Cardiac septum (tissue), 1 donor: ENCODE data around the gene ARHGEF4. TPM values are rescaled to one million over a fixed set of nuclear protein-coding genes. Genes with fewer than 3 reads are reported as not detected.

Experiments used
- DNase-seq: peaks from one replicate; pipeline ENCODE4 v3.0.0-alpha.2; 2020; ENCODE audit warnings: low spot score
- intact Hi-C: fragments of 100-400 bp; cut with DNase I; formaldehyde crosslinking; loops from one replicate; pipeline ENCODE4 v1.14.0; 2022
- total RNA-seq: library from RNA; stranded (reverse); fragmentation: NEBNext Ultra II Directional; extraction: Animal tissue kit (Norgen Biotek cat#: 25700); gene quantifications from one replicate; pipeline ENCODE4 v1.2.1, GENCODE V29; 2021
- donor health status: DM: no; HTN: no; CAD: no.

Gene ARHGEF4
- total RNA-seq, 1 donor from 2014 or later, result 3.9 TPM

DNA sequence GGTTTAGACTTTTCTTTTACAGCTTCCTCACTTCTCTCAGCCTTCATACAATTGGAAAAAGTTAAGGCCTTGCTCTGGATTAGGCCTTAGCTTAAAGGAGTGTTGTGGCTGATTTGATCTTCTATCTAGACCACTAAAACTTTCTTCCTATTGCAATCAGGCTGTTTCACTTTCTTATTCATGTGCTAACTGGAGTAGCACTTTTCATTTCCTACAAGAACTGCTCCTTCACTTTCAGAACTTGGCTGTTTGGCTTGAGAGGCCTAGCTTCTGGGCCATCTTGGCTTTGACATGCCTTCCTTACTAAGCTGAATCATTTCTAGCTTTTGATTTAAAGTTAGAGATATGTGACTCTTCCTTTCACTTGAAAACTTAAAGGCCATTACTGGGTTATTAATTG, 114.3 kb downstream of the ARHGEF4 start:
- no peak for DNase-seq
- intact Hi-C loops, result no loop called here

DNA sequence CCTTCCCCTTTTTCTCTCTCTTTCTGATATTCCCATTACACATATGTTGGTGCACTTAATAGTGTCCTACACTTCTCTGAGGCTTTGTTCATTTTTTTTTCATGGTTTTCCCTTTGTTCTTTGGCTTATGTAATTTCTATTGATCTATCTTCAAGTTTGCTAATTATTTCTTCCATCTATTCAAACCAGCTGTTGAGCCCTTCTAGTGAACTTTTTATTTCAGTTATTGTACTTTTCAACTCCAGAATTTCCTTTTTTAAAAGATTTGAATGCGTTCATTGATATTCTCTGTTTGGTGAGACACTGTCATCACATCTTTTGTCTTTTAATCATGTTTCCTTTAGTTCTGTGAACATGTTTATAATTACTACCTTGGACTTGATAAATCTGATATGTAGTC, 118.2 kb downstream of the ARHGEF4 start:
- no peak for DNase-seq

DNA sequence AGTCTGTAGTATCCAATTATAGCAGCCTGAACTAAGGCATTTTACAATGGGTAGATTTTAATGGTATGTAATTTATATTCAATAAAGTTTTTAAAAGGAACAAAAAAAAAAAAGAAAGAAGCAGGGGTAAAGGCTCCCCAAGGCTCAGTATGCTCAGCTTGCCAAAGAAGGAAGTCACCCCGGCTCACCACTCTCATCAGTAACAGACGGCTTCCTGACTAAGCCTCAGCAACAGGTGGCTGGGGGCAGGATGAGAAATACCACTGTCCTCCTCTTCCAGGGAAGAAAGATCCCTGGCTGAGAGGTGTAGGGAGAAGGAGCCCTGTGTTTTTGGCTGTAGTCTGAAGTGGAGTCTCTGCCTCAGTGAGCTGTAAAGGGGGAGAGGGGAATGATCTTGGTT, 121.2 kb downstream of the ARHGEF4 start:
- intact Hi-C loops, result no loop called here
- DNase-seq, result no peak

More for the DNA sequence above, 118.2 kb downstream of the ARHGEF4 start:
- intact Hi-C loops, result no loop called here

DNA sequence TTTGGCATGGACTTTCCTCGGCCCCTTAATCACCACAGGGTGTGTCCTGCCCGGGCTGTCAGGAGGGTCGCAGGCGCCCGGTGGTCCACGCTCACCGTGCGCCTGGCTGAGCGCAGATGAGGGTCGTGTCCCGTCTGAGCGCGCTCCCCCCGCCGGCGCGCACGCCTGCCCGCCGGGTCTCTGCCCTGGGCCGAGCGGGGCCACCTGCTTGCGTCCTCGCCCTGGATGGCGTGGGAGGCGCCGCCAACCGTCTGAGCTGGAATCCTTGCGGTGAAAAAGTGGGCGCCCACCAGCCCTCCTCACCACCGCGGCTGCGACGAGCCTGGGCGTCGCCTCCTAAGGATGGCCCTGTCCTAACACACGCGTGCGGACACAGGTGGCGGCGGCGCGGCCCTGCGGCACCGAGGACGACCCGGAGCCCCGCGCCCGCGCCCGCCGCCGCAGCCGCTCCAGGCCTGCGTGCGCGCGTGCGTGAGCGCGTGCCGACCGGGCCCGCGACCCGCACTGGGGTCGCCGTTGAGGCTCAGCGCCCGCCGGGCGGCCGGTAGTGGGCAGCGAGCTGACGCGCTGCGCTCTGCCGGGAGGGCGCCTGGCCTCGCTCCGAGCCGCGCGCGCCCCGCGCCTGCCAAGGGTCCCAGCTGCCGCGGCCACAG, 126.6 kb downstream of the ARHGEF4 start:
- intact Hi-C loops, result no loop called here
- no peak for DNase-seq

DNA sequence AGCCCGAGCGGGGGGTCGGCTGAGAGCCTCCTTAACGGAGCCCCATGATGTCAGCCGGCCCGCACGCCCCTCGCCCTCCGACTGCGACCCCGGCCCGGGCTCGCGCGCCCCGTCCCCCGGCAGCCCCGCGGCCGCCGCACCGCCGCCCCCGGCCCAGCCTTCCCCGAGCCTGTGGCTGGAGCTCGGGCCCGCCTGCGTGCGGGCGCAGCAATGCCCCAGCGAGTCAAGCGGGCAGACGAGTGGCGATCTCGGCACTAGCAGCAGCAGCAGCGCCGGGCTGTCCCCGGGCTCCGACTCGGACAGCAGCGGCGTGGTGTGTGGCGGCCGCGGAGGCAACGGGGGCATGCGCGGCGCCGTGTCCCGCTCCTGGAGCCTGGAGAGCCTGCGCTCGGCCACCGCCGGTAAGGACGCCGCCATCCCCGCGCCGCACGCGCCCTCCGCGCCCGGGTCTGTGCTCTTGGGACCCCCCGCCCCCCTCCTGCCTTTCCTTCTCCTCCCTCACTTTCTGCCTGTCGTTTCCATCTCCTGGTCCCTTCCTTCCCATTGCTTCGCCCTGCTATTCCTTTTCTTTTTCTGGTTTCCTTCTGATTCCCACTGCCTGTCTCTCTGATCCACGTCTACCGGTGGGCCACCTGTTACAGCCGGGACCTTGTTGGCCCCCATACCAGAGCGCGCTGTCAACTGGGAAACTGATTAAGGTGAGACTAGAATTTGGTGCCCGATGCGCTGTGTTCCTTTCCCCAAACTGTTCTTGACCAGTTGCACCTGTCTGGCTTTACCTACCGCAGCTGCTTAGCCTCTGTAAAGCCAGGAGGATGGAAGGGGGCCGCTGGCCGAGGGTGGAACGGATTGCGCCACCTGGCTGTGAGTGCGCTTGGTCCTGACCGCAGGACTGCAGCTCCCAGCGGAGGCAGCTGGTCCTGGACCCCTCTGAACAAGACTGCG, 127.4 kb downstream of the ARHGEF4 start:
- intact Hi-C loops, result no loop called here
- DNase-seq, result no peak

DNA sequence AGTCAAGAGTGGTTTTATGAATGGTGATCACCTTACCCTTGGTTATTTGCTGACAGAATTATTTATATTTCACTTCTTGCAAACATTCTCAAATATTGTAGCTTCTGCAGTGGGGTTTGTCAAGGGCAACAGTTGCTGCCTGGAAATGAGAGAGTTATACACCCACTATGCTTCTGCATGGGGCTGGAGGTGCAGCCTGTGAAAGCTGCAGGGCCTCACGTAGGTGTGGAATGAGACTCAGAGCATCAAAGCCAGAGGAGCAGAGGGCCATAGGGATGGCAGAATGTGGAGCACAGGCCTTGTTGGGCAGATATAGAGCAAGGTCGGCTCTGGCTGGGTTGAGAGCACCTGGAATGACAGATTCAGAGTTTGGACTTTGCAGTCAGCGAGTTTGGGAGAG, 128.2 kb downstream of the ARHGEF4 start:
- intact Hi-C loops, result no loop called here
- no peak for DNase-seq

DNA sequence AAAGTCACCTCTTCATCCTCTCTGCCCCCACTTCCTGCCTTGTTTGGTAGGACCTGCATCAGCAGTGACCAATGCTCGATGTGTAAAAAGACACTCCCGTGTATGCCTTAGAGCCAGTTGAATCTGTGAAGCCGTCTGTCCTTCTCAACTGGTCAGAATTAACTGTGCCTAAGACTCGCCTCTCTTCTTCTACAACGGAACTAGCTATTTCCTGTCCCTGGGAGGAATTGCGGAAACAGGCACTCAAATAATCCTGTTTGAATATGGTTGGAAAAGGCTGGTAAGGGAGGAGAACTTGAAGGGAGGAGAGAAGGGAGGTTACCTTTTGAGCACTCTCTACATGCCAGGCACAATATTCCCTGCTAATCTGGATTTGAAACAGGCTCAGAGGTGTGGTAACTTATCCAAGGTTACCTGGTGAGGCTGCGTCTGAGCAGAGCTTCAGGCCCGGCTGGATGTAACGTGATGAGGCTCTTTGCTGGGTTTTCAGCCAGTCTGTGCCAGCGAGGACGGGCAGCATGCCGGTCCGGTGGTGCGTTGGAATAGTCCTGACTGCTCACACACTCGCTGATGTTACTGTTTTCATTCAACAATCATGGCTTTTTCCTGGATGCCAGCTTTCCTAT, 129.5 kb downstream of the ARHGEF4 start:
- intact Hi-C loops, result no loop called here
- DNase-seq, result no peak

DNA sequence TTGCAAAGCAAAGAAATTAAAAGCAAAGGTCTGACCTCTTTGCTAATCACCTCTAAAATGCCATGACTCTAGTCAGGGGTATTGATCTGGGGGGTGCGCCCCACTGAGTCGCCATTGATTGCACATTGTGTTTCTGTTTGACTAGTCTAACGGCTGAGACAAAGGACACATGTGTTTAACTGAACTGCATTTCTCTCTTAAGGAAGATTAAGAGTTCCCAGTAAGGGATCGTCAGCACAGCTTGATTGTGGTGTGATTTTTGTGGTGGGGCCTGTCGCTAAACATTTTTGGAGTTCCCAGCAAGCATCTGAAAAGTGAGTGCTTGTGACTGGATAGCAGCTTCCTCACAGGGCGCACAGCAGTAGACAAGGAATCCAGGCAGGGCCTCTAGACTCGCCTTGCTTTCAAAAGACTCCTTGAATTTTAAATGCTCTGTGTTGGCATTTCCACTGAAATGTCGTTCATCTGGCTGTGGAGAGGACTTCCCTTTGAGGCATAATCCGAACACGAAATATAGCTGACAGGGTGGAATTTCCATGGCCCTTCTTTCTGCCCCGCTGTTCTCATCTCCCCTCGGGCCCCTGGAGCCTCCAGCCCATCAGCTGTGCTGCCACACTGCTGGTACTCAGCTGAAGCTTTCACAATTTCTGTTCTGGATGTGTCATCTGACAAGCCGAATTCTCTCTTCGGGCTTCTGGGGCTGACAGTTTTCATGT, 130.2 kb downstream of the ARHGEF4 start:
- DNase-seq, result no peak
- intact Hi-C loops, result no loop called here

DNA sequence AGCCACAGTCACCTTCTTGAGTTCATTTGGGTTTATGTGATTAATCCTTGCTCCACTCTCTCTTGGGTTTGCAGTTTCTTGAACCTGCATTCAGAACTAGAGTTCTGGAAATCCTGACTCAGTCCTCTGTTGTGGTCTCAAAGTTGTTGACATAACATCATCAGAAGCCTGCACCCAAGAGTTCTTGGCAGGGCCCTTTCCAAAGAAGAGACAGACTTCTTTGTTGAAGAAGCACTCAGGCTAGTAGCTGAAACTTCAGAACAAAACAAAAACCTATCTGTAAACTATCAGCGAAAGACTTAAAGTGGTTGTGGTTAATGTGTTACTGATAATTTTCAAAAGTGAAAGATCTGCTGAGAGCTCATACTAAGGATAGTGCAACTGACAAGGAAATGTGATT, 135.7 kb downstream of the ARHGEF4 start:
- intact Hi-C loops, result no loop called here

DNA sequence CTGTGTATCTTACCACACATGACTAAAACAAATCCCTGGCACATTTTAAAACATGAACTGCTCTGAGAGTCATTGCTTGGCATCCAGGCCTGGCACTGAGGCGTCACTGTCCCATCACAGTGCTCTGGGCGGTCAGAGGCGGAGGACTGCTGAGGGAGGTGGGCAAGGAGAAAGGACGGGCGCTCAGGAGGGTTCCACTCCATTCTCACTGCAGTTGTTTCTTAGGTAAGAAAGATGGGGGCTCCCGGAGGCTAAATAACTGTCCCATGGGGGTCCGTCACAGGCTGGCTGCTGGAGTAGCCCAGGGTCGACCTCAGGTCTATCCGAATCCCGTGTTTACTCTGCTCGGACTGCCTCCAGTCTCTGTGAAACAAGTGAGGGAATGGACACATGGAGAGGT, 139.0 kb downstream of the ARHGEF4 start:
- intact Hi-C loops, result no loop called here
- no peak for DNase-seq

More for the DNA sequence above, 135.7 kb downstream of the ARHGEF4 start:
- no peak for DNase-seq

DNA sequence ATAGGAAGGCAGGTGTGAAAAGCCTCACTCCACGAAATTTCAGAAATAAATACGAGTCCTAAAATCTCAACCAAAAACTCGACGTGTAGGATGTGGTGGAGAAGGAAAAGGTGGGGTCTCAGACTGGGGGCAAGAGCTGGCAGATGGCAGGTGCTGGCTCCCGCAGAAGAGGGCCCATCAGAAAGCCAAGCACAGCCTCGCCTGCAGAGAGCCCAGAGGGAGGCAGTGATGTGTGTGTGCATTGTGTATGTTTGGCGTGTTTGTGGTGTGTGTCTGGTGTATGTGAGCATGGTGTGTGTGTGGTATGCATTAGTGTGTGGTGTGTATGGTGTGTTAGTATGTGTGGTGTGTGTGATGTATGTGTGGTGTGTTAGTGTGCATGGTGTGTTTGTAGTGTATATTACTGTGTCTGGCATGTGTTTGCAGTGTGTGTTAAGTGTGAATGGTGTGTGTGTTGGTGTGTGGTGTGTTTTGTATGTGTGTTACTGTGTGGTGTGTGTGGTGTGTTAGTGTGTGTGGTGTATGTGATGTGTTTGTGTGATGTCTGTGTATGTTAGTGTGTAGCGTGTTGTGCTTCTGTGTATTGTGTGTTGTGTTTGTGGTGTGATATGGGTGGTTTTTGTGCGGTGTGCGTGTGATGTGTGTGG, 140.0 kb downstream of the ARHGEF4 start:
- intact Hi-C loops, result no loop called here
- no peak for DNase-seq

DNA sequence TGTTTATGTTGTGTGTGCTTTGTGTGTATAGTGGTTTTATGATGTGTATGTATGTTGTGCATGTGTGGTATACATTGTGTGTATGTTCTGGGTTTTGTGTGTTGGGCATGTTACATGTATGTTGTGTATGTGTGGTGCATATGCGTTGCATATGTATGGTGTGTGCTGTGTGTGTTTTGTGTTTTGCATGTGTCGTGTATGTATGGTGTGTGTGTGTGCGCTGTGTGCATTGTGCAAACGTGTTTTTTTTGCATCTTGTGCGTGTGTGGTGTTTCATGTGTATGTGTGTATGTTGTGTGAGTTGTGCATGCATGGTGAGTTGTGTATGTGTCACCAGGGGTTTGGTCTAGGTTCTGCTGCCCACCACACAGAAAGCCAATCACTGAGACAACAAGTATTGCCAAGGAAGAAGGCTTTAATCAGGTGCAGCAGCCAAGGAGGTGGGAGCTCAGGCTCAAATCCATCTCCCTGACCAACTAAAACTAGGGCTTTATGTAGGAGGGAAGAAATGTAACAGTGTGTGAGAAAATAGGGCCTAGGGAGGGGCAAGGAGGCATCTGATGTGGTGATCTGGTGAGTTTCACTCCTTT, 140.8 kb downstream of the ARHGEF4 start:
- no peak for DNase-seq
- intact Hi-C loops, result no loop called here

DNA sequence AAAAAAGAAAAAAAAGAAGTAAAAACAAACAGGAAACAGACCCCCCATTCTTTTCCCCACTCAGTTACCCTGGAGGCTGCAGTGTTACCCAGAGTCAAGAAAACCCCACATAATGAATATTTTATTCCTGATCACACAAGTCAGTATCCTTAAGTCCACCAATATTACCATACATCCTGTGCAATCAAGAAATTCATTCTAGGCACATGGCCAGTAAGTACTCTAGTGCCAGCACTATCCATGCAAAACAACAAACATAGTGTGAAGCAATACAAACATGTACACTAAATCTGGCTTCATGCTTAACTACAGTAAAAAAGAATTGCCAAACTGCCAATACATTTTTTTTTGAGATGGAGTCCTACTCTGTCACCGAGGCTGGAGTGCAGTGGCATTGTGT, 145.0 kb downstream of the ARHGEF4 start:
- intact Hi-C loops, result no loop called here
- no peak for DNase-seq

DNA sequence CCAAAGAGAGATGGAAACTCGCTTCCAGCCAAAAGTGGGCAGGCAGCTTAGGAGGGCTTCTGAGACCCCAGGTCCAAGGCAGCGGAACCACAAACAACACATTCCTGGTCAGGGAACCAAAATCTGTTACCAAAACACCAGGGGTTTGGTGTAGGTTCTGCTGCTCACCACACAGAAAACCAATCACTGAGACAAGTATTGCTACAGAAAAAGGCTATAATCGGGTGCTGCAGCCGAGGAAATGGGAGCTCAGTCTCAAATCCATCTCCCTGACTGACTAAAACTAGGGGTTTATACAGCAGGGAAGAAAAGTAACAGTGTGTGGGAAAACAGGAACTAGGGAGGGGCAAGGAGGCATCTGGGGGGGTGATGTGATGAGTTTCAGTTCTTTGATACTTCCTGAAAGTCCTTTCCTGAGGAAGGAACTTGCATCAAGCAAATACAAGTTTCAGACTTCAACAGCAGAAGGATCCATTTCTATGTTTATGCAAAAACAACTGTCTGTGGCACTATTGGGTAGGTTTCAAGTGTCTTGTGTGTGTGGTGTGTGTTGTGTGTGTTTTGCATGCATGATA, 148.6 kb downstream of the ARHGEF4 start:
- intact Hi-C loops, result no loop called here
- DNase-seq, result no peak

DNA sequence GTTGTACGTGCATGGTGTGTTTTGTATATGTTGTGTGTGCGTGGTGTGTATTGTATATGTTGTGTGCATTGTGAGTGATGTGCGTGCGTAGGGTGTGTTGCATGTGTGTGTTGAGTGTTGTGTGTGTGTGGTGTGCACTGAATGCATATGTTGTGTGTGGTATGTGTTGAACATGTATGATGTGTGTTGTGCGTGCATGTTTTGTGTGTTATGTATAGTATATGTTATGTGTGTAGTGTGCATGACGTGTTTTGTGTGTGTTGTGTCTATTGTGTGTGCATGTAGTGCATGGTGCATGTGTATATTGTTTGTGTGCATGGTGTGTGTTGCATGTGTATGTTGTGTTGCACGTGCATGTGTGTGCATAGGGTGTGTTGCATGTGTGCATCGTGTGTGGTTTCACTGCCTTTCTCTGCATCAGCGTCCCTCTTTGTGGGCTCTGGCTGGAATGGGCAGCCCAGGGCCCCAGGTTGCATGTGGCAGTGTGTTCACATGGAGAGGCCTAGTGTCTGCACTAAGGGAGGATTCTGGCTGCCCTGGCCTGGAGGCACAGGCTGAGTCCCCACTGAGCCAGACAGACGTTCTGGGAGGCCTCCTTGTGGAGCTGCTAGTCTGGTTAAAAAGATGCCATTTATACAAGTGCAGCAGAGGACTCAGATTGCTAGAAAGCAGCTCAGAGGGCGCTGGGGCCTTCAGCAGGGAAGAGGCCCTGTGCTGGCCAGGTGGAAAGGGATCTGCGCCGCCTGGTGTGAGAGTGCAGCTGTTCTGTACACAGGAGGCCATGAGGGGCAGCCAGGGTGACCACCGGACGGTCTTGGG, 149.3 kb downstream of the ARHGEF4 start:
- no peak for DNase-seq
- intact Hi-C loops, result no loop called here

DNA sequence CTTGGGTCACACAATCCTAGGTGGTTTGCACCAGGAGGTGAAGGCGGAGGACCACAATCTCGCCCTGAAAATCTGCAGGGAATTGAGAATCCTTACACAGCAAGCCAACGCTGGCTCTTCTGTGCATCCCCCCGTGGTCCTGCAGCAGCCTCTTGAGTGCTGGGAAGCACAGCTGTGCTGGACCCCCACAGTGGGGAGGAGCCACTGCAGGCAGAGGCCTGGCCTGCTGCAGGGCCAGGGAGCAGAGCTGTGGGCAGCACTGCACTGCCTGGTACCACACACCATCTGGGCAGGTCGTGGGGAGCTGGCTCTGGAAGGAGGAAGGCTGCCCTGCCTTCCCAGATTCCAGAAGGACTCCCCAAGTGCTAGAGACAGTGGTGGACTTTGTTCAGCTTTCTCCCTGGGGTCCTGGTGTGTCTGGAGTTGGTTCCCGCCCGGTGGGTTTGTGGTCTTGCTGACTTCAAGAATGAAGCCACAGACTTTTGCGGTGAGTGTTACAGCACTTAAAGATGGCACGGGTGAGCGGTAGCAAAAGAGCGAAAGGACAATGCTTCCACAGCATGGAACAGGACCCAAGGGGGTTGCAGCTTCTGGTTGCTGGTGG, 150.3 kb downstream of the ARHGEF4 start:
- DNase-seq, result no peak
- intact Hi-C loops, result no loop called here
